Ascending aorta (tissue), 2 donors: Measurements from ENCODE around the gene PIGO. TPM values are rescaled to one million over a fixed set of nuclear protein-coding genes. Genes with fewer than 3 reads are reported as not detected.

Experiments
- DNase-seq, 2 donors: peaks; one replicate each; pipeline ENCODE4 v3.0.0-alpha.2; 2019; ENCODE audit warnings: low spot score in 2 of 2
- H3K27ac ChIP-seq, 2 donors: fragments of 200-600 bp; sonication (generic); one replicate each; pipeline ENCODE4 v1.5.1; 2016 to 2017; ENCODE audit warnings: mild to moderate bottlenecking in 1 of 2
- H3K27me3 ChIP-seq: fragments of 200-600 bp; sonication (generic); one replicate; pipeline ENCODE4 v1.5.1; 2017
- H3K36me3 ChIP-seq, 2 donors: fragments of 200-600 bp; sonication (generic); one replicate each; pipeline ENCODE4 v1.5.1; 2016
- H3K4me1 ChIP-seq, 2 donors: fragments of 200-600 bp; sonication (generic); one replicate each; pipeline ENCODE4 v1.5.1; 2016 to 2017; ENCODE audit warnings: mild to moderate bottlenecking in 1 of 2
- H3K4me3 ChIP-seq, 2 donors: fragments of 200-600 bp; sonication (generic); one replicate each; pipeline ENCODE4 v1.5.1; 2016 to 2017; ENCODE audit warnings: mild to moderate bottlenecking in 1 of 2
- H3K9me3 ChIP-seq, 2 donors: fragments of 200-600 bp; sonication (generic); one replicate each; pipeline ENCODE4 v1.5.1; 2016
- intact Hi-C: fragments of 100-400 bp; cut with DNase I; formaldehyde crosslinking; loops from one replicate; pipeline ENCODE4 v1.15.1; 2023
- total RNA-seq: library from RNA; depleted of rRNA; stranded (reverse); fragments of >200 nt; gene quantifications from one replicate; pipeline ENCODE4 v1.1.0, GENCODE V29; 2016
- TF ChIP-seq, protein P1 (sequence below), 3 experiments: fragments of 200-600 bp in 2 of 3; fragments of 450-650 bp in 1 of 3; sonication (generic) in 2 of 3; IDR thresholded peaks; one replicate each; pipeline ENCODE4 v1.5.1; 2016 to 2019; ENCODE audit warnings: antibody characterized with exemption in 3 of 3, mild to moderate bottlenecking in 1 of 3, moderate library complexity in 1 of 3

The PIGO gene
- 2.4 TPM for total RNA-seq

DNA sequence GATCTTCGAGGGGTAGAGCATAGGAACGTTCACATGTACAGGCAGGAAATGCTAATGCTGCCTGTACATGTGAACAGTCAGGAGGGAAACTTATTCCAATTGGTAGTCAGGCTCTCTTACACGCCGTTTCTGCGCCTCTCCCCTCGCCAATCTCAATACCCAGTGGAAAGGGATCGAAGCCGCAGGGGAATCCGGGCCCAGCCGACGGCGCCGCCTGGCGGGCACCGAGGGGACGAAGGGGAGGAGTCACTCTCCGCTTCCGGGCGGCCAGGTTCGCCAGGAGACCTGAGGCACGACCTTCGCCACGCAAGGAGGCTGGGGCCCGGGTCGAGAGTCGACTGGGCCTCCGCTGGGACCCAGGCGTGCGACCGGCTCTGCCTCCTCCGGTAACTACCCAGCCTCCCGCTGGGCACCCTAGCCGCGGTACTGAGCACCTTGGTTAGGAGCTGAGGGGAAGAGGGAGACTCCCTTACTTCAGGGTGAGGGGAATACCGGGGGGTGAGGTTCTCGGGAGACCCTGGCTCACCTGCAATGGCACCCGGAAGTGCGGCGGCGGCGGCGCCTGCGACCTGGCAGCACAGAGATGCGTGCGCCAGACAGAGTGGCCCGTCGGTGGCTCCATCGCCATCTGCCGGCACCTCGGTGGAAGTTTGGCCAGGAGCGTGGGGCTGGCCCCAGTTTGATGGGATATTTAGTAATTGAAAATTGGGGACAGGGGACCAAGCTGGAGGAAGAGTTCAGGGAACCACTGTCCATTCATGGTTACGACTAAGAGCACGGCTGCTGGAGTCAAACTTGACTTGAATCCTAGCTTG lies at the start of gene PIGO:
Gene PIGO, minus strand, starts transcription at position 557 of the 815 bp plus-strand sequence. CDS start 1,026 bp downstream, outside the sequence.
- peak within 1 kb of the TSS; percentile 96 to 99 for H3K27ac ChIP-seq
- no peaks in the 10 kb centered on the region for H3K9me3 ChIP-seq
- H3K4me3 ChIP-seq, result peak within 1 kb of the TSS; percentile 82 to 87
- intact Hi-C loops, result loop anchor here (1.0 kb wide), 3 partner anchors 16 to 197 kb away; partner anchors contain the start of gene VCP
- H3K27me3 ChIP-seq, result no peaks in the 10 kb centered on the region
- H3K36me3 ChIP-seq, result peaks cover 21 to 42% of the 10 kb centered on the region in 2 donors
- TF ChIP-seq, protein P1, sequence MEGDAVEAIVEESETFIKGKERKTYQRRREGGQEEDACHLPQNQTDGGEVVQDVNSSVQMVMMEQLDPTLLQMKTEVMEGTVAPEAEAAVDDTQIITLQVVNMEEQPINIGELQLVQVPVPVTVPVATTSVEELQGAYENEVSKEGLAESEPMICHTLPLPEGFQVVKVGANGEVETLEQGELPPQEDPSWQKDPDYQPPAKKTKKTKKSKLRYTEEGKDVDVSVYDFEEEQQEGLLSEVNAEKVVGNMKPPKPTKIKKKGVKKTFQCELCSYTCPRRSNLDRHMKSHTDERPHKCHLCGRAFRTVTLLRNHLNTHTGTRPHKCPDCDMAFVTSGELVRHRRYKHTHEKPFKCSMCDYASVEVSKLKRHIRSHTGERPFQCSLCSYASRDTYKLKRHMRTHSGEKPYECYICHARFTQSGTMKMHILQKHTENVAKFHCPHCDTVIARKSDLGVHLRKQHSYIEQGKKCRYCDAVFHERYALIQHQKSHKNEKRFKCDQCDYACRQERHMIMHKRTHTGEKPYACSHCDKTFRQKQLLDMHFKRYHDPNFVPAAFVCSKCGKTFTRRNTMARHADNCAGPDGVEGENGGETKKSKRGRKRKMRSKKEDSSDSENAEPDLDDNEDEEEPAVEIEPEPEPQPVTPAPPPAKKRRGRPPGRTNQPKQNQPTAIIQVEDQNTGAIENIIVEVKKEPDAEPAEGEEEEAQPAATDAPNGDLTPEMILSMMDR (IDR thresholded peaks at IDR 0.05), result peak; percentile 71 to 79 (median 76)
- DNase-seq, result peak in 1 of 2 donors; percentile 94
- H3K4me1 ChIP-seq, result peaks cover 0 to 10% of the 10 kb centered on the region in 2 donors

DNA sequence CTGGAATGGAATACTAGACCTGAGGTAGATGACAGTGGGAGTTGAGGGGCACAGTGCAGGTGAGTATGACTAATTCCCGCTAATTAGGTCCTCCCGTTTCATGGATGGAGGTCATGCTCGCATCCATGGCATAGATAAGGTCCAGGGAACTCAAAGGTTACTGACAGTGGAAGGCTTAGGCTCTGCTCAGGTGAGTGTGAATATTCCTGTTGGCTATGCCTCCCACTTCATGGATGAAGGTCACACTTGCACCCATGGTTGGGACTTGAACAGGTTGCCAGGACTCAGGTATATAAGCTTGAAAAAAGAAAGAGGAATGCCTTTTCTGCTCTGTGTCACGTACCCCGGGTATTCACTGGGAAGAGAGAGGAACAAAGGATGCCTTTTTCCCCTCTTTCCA lies 45.6 kb upstream of the PIGO start:
- intact Hi-C loops, result no loop called here
- H3K4me3 ChIP-seq, result no peak overlapping the region
- H3K9me3 ChIP-seq, result peaks cover 0 to 24% of the 10 kb centered on the region in 2 donors
- H3K27ac ChIP-seq, result no peak overlapping the region
- H3K27me3 ChIP-seq, result no peaks in the 10 kb centered on the region
- no peaks in the 10 kb centered on the region for H3K4me1 ChIP-seq
- TF ChIP-seq, protein P1 (IDR thresholded peaks at IDR 0.05), result no peak
- DNase-seq, result no peak
- H3K36me3 ChIP-seq, result no peaks in the 10 kb centered on the region

DNA sequence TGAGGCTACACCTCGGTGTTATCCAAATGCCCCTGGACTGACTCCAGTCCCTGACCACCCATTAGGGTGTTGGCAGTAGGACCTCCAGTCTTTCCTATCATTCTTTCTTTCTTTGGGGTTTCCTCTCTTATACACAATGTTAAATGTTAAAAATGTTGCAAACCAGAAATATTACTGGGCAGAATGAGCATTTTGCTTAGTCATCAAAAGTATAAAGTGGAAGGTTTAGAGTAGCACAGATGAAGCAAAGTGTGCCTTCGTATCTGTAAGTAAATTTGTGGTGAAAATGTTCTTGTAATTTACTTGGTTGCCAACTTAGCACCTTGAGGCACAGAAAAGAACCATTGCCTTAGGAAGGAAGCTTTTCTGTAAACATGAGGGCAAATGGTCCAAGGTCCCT lies 43.7 kb upstream of the PIGO start:
- Histone ChIP-seq H3K36me3 (no peaks in the 10 kb centered on the region), H3K4me3 (no peak overlapping the region), H3K27me3 (no peaks in the 10 kb centered on the region), H3K9me3 (peaks cover 0 to 11% of the 10 kb centered on the region in 2 donors), H3K4me1 (no peaks in the 10 kb centered on the region), H3K27ac (no peak overlapping the region)
- intact Hi-C loops, result no loop called here
- TF ChIP-seq, protein P1 (IDR thresholded peaks at IDR 0.05), result no peak
- DNase-seq, result no peak

DNA sequence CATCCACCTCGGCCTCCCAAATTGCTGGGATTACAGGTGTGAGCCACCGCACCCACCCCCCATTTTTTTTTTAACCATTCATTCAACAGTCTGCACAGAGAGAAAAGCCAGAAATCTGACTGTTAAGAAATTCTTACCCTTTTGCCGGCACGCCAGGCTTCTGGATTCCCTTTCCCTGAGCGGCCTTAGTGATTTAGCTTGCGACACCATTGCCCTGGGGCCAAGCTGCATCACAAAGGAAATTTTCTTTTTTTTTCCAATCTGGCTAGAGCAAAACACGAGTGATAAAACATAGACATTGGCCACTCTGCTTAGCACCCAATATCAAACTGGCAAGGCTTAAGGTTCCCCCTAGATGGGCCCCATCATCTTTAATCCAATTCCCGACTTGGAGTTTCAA lies 40.5 kb upstream of the PIGO start:
- TF ChIP-seq, protein P1 (IDR thresholded peaks at IDR 0.05), result no peak

DNA sequence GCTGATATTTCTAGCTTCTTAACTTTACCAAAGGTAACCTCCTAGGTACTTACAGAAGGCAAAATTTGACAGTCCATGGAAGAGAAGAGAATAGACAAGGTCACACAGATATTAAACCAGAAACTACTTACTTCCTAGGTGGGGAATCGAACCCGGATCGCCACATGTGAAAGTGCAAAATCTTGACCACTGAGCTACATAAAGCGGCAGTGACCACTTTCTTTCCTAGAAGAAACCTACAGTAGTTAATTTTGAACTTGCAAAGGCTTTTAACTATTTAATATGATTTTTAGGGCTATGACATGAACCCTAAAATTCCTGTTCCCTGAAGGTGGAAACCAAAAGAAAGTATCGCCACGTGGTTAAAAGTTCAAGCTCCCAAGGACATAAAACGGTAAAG lies 39.6 kb upstream of the PIGO start:
- intact Hi-C loops, result no loop called here
- TF ChIP-seq, protein P1 (IDR thresholded peaks at IDR 0.05), result no peak
- no peak overlapping the region for H3K27ac ChIP-seq

More for the DNA sequence above, 40.5 kb upstream of the PIGO start:
- DNase-seq, result no peak
- intact Hi-C loops, result no loop called here
- H3K36me3 ChIP-seq, result no peaks in the 10 kb centered on the region
- no peaks in the 10 kb centered on the region for H3K4me1 ChIP-seq
- H3K27ac ChIP-seq, result no peak overlapping the region
- H3K27me3 ChIP-seq, result no peaks in the 10 kb centered on the region
- H3K4me3 ChIP-seq, result no peak overlapping the region
- H3K9me3 ChIP-seq, result peaks cover 0 to 2% of the 10 kb centered on the region in 2 donors

More for the DNA sequence above, 39.6 kb upstream of the PIGO start:
- Histone ChIP-seq H3K4me1 (no peaks in the 10 kb centered on the region), H3K27me3 (no peaks in the 10 kb centered on the region), H3K36me3 (no peaks in the 10 kb centered on the region), H3K9me3 (no peaks in the 10 kb centered on the region), H3K4me3 (no peak overlapping the region)
- DNase-seq, result no peak
